Fibroblast of pulmonary artery (primary cell): Measurements from ENCODE around the gene ACOXL.

Source experiments
- DNase-seq: peaks from one replicate; pipeline ENCODE4 v3.0.0-alpha.2; 2010; ENCODE audit warnings: low read depth
- H3K4me3 ChIP-seq: replicated peaks from 2 replicates; pipeline ENCODE4 v1.5.1; 2011; ENCODE audit warnings: low read depth, mild to moderate bottlenecking, control low read depth, low read length, moderate library complexity
- CTCF ChIP-seq: IDR thresholded peaks from 2 replicates; pipeline ENCODE4 v1.5.1; 2011; ENCODE audit warnings: mild to moderate bottlenecking, control low read depth, low read length, inconsistent platforms; ENCODE audit errors: missing control alignments

Gene ACOXL

GRCh38 chr2:110888411-110888810 lies 156.0 kb downstream of the ACOXL start:
- no peak for DNase-seq
- TF ChIP-seq CTCF, result no peak

GRCh38 chr2:110891626-110892025 lies 159.3 kb downstream of the ACOXL start:
- H3K4me3 ChIP-seq, result no peak overlapping the region
- TF ChIP-seq CTCF, result no peak

More at GRCh38 chr2:110888411-110888810, 156.0 kb downstream of the ACOXL start:
- H3K4me3 ChIP-seq, result no peak overlapping the region

GRCh38 chr2:110896226-110896625 lies 163.9 kb downstream of the ACOXL start:
- no peak overlapping the region for H3K4me3 ChIP-seq
- no peak for DNase-seq
- no peak for TF ChIP-seq CTCF

More at GRCh38 chr2:110891626-110892025, 159.3 kb downstream of the ACOXL start:
- no peak for DNase-seq

DNA sequence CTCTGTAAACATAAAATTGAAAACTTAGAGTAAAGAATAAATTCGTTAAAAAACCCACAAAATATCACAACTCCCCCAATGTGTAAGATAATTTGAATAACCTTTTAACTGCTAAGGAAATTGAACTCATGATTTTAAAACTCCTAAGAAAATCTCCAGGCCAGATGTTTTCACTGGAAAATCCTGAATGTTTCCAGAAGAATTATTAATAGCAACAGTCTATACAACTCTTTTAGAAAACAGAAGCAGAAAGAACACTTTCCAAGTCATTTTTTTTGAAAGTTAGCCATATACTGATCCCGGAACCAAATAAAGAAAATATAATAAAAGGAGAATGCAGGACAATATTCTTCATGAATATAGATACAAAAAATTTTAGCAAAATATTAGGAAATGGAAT lies 165.6 kb downstream of the ACOXL start:
- H3K4me3 ChIP-seq, result no peak overlapping the region
- no peak for TF ChIP-seq CTCF
- no peak for DNase-seq

GRCh38 chr2:110900191-110900590 lies 167.8 kb downstream of the ACOXL start:
- DNase-seq, result no peak
- TF ChIP-seq CTCF, result no peak
- no peak overlapping the region for H3K4me3 ChIP-seq

DNA sequence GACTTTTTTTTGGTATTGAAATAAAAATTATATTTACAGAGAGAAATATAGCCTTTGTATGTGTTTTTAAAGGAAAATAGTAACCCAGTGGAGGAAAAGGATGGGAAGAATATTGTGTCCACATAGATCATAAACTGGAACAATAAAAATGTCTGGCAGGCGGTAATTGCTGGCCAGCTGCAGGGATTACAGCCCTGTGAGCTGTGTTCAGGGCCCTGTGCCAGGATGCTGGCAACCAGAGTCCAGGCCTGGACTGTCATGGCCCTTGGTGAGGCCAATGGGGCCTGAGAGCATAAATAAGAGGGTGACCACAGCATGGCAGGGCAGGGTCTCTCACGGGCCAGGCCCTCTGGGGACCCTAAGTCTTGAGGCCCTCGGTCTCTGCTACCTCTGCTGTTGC lies 171.2 kb downstream of the ACOXL start:
- TF ChIP-seq CTCF, result no peak

DNA sequence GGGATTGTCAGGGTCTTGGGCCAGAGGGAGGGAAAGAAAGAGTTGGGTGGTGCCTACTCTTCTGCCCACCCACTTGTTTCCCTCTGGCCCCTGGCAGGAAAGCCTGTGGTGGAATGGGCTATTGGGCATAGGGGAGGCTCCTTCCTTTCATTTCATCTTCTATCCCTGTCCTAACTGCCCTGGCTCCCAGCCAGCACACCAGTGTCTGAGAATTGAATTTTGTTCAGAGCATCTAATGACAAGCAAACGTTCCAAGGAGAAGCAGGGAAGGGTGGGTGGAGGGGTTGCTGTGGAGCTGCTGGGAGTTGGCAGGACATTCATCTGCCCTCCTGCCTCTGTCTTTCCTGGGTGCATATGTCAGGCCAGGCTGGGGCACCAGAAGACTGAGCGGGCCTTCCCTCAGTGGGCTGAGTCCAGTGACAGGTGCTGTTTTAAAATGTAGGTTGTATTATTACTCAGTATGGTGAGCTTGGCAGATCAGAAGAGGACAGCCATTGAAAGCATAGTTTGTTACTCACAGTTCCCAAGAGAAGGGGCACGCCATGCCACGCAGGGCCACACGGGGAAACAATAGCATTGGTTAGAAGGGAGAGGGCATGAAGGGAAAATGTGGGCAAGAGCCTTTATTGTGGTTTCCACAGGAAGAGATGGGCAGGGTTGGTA lies 171.9 kb downstream of the ACOXL start:
- H3K4me3 ChIP-seq, result no peak overlapping the region
- no peak for DNase-seq
- no peak for TF ChIP-seq CTCF

More for the DNA sequence above, 171.2 kb downstream of the ACOXL start:
- DNase-seq, result no peak
- no peak overlapping the region for H3K4me3 ChIP-seq
